Lung (tissue), 12 donors: ENCODE results near the gene RAI1. TPM values are rescaled to one million over a fixed set of nuclear protein-coding genes. Genes with fewer than 3 reads are reported as not detected.

Experiments used
- ATAC-seq: fragments of 200-7000 bp; cut with Tn5 transposase; one replicate; pipeline ENCODE4 v1.9.1; 2020; ENCODE audit warnings: moderate number of reproducible peaks; ENCODE audit not compliant: insufficient read depth, low FRiP score
- DNase-seq, 3 donors: peaks; one replicate each; pipeline ENCODE4 v3.0.0-alpha.2; 2013 to 2017
- H3K27ac ChIP-seq, 2 donors: one replicate each; pipeline ENCODE4 v1.5.1; 2013; ENCODE audit warnings: mild to moderate bottlenecking in 2 of 2, moderate library complexity in 2 of 2, control low read depth in 1 of 2, inconsistent platforms in 1 of 2, low read depth in 1 of 2, low read length in 1 of 2
- H3K27me3 ChIP-seq, 3 donors: one replicate each; pipeline ENCODE4 v1.5.1; 2013; ENCODE audit warnings: low read length in 2 of 3; ENCODE audit not compliant: control insufficient read depth in 3 of 3, insufficient read depth in 3 of 3
- H3K36me3 ChIP-seq, 4 donors: one replicate each; pipeline ENCODE4 v1.5.1; 2013; ENCODE audit warnings: low read length in 4 of 4, mild to moderate bottlenecking in 1 of 4, moderate library complexity in 1 of 4; ENCODE audit not compliant: control insufficient read depth in 4 of 4, insufficient read depth in 4 of 4
- H3K4me1 ChIP-seq, 5 donors: one replicate each; pipeline ENCODE4 v1.5.1; 2013; ENCODE audit warnings: low read length in 5 of 5, mild to moderate bottlenecking in 2 of 5, moderate library complexity in 1 of 5; ENCODE audit not compliant: control insufficient read depth in 5 of 5, insufficient read depth in 5 of 5
- H3K4me3 ChIP-seq: one replicate; pipeline ENCODE4 v1.5.1; 2013; ENCODE audit warnings: mild to moderate bottlenecking, control low read depth, moderate library complexity
- H3K9ac ChIP-seq, 2 donors: one replicate each; pipeline ENCODE4 v1.5.1; 2013; ENCODE audit warnings: low read length in 2 of 2, control low read depth in 1 of 2; ENCODE audit not compliant: insufficient read depth in 1 of 2
- H3K9me3 ChIP-seq, 4 donors: one replicate each; pipeline ENCODE4 v1.5.1; 2013; ENCODE audit warnings: low read length in 3 of 4, mild to moderate bottlenecking in 1 of 4, moderate library complexity in 1 of 4; ENCODE audit not compliant: control insufficient read depth in 4 of 4, insufficient read depth in 3 of 4
- CTCF ChIP-seq: IDR thresholded peaks from 2 replicates; pipeline ENCODE4 v1.5.1; 2012; ENCODE audit warnings: mild to moderate bottlenecking; ENCODE audit errors: control extremely low read depth, extremely low read depth
- WGBS, 2 donors: extraction: QIAGEN DNeasy Blood & Tissue Kit; methylation state at CpG; one replicate each; pipeline ENCODE4 v1.1.7; 2013; 5-methylcytosine and 5-hydroxymethylcytosine counted together
- polyA plus RNA-seq, 2 donors: library from polyadenylated mRNA; stranded (reverse); fragments of 200-250 nt; gene quantifications; one replicate each; pipeline ENCODE4 v1.2.1, GENCODE V29; 2013
- total RNA-seq, 2 donors: library from RNA; depleted of rRNA in 1 of 2; stranded (reverse); fragments of >200 nt in 1 of 2; gene quantifications; one replicate each; pipeline ENCODE4 v1.2.1, GENCODE V29; 2014 to 2021
- donor health status: control.
- donor health status: control.
- donor health status: Bipolar disorder and iron deficiency.
- donor health status: healthy.
- donor health status: DM: yes; HTN: yes; CAD: no.

The RAI1 gene
- total and polyA plus RNA-seq, 4 donors: 14.5 to 44.4 (median 28.3) TPM

GRCh38 chr17:17667947-17668346, 13.3 kb upstream of the RAI1 start:
- DNase-seq: no peak
- Histone ChIP-seq H3K27ac (no peak overlapping the region), H3K9me3 (no peaks in the 10 kb centered on the region), H3K4me1 (peaks cover 0 to 13% (median 5%) of the 10 kb centered on the region in 5 donors), H3K9ac (no peak overlapping the region), H3K36me3 (no peaks in the 10 kb centered on the region), H3K27me3 (no peaks in the 10 kb centered on the region), H3K4me3 (no peak overlapping the region)
- no peak for TF ChIP-seq CTCF
- ATAC-seq: no peak
- 75 to 86% methylated on average over 4 of the region's 4 CpGs for WGBS, 2 donors

- no peak for TF ChIP-seq CTCF
- ATAC-seq (no peak), DNase-seq (no peak)
- Histone ChIP-seq H3K36me3 (no peaks in the 10 kb centered on the region), H3K27me3 (no peaks in the 10 kb centered on the region), H3K4me1 (peaks cover 0 to 9% (median 5%) of the 10 kb centered on the region in 5 donors), H3K9ac (no peak overlapping the region), H3K4me3 (no peak overlapping the region), H3K9me3 (no peaks in the 10 kb centered on the region), H3K27ac (no peak overlapping the region)
- 94 to 97% methylated on average over 3 of the region's 3 CpGs for WGBS, 2 donors
Observed at GRCh38 chr17:17668358-17668757, 12.9 kb upstream of the RAI1 start.

GRCh38 chr17:17668775-17669579, 12.3 kb upstream of the RAI1 start:
- no peak overlapping the region for H3K4me3 ChIP-seq
- H3K9me3 ChIP-seq: no peaks in the 10 kb centered on the region
- no peak for ATAC-seq
- no peaks in the 10 kb centered on the region for H3K27me3 ChIP-seq
- TF ChIP-seq CTCF: no peak
- DNase-seq: no peak
- WGBS, 2 donors: 78 to 82% methylated on average over 20 of the region's 20 CpGs
- H3K27ac ChIP-seq: no peak overlapping the region
- H3K9ac ChIP-seq: no peak overlapping the region
- H3K4me1 ChIP-seq: peaks cover 0 to 7% (median 5%) of the 10 kb centered on the region in 5 donors
- H3K36me3 ChIP-seq: no peaks in the 10 kb centered on the region
